Stimulated activated naive CD8-positive, alpha-beta T cell treated with anti-CD3 and anti-CD28 coated beads, Interleukin-15, amount 100 ng/mL, for 72 hours (primary cell): Measurements from ENCODE around the gene VAV2.
A peak's percentile ranks its signal among the peaks of the same experiment; 100 is the strongest.

Experiments used
- ATAC-seq: fragments of 150-1000 bp; cut with Tn5 transposase; 2 replicates; pipeline ENCODE4 v1.10.0; 2021; ENCODE audit warnings: mild to moderate bottlenecking, moderate library complexity
- DNase-seq, 2 donors: peaks; one replicate each; pipeline ENCODE4 v3.0.0; 2021 to 2022
- H3K27ac Mint-ChIP-seq, 2 donors: one replicate each; pipeline ENCODE4 v1.8.0; 2022; ENCODE audit warnings: mild to moderate bottlenecking in 2 of 2, mixed read lengths in 2 of 2, moderate library complexity in 2 of 2
- H3K27me3 Mint-ChIP-seq: one replicate; pipeline ENCODE4 v1.8.0; 2022; ENCODE audit warnings: mixed read lengths
- H3K4me1 Mint-ChIP-seq: one replicate; pipeline ENCODE4 v1.8.0; 2022; ENCODE audit warnings: mild to moderate bottlenecking, mixed read lengths
- H3K4me3 Mint-ChIP-seq, 2 donors: one replicate each; pipeline ENCODE4 v1.8.0; 2022; ENCODE audit warnings: mild to moderate bottlenecking in 2 of 2, mixed read lengths in 2 of 2, moderate library complexity in 1 of 2
- H3K9me3 Mint-ChIP-seq, 2 donors: one replicate each; pipeline ENCODE4 v1.8.0; 2022; ENCODE audit warnings: mixed read lengths in 2 of 2

The VAV2 gene

GRCh38 chr9:133979921-133980863, 11.9 kb downstream of the VAV2 start:
- Mint-ChIP-seq H3K27me3 (peaks cover 8% of the 10 kb centered on the region), H3K4me3 (no peak overlapping the region), H3K9me3 (no peaks in the 10 kb centered on the region)

GRCh38 chr9:133979273-133979920, 12.7 kb downstream of the VAV2 start:
- H3K4me1 Mint-ChIP-seq: no peaks in the 10 kb centered on the region
- H3K9me3 Mint-ChIP-seq: no peaks in the 10 kb centered on the region
- H3K4me3 Mint-ChIP-seq: no peak overlapping the region
- H3K27ac Mint-ChIP-seq: no peak overlapping the region
- DNase-seq (no peak), ATAC-seq (no peak)
- peaks cover 8% of the 10 kb centered on the region for H3K27me3 Mint-ChIP-seq

More at GRCh38 chr9:133979921-133980863, 11.9 kb downstream of the VAV2 start:
- ATAC-seq: no peak
- H3K4me1 Mint-ChIP-seq: no peaks in the 10 kb centered on the region
- H3K27ac Mint-ChIP-seq: no peak overlapping the region
- no peak for DNase-seq

- DNase-seq (no peak), ATAC-seq (no peak)
- Mint-ChIP-seq H3K27me3 (peaks cover 8% of the 10 kb centered on the region), H3K27ac (no peak overlapping the region), H3K9me3 (no peaks in the 10 kb centered on the region), H3K4me1 (no peaks in the 10 kb centered on the region), H3K4me3 (no peak overlapping the region)
These were observed 13.2 kb downstream of the VAV2 start for GRCh38 chr9:133978899-133979272.

GRCh38 chr9:133978226-133978898, 13.8 kb downstream of the VAV2 start:
- Mint-ChIP-seq H3K9me3 (no peaks in the 10 kb centered on the region), H3K4me3 (no peak overlapping the region), H3K27ac (no peak overlapping the region), H3K4me1 (no peaks in the 10 kb centered on the region), H3K27me3 (peaks cover 8% of the 10 kb centered on the region)
- DNase-seq (no peak), ATAC-seq (no peak)

GRCh38 chr9:133977421-133978201, 14.5 kb downstream of the VAV2 start:
- H3K27ac Mint-ChIP-seq: peak overlapping the region in 1 of 2 donors; percentile 27
- H3K4me1 Mint-ChIP-seq: no peaks in the 10 kb centered on the region
- peaks cover 8% of the 10 kb centered on the region for H3K27me3 Mint-ChIP-seq
- DNase-seq (no peak), ATAC-seq (no peak)
- no peak overlapping the region for H3K4me3 Mint-ChIP-seq
- no peaks in the 10 kb centered on the region for H3K9me3 Mint-ChIP-seq

- no peaks in the 10 kb centered on the region for H3K4me1 Mint-ChIP-seq
These were observed 15.2 kb downstream of the VAV2 start for GRCh38 chr9:133976887-133977286.

GRCh38 chr9:133976191-133976861, 15.8 kb downstream of the VAV2 start:
- ATAC-seq (no peak), DNase-seq (no peak)
- Mint-ChIP-seq H3K9me3 (no peaks in the 10 kb centered on the region), H3K27me3 (peaks cover 8% of the 10 kb centered on the region), H3K27ac (no peak overlapping the region), H3K4me1 (no peaks in the 10 kb centered on the region), H3K4me3 (no peak overlapping the region)

More at GRCh38 chr9:133976887-133977286, 15.2 kb downstream of the VAV2 start:
- H3K27ac Mint-ChIP-seq: no peak overlapping the region
- peaks cover 8% of the 10 kb centered on the region for H3K27me3 Mint-ChIP-seq
- ATAC-seq (no peak), DNase-seq (no peak)
- H3K9me3 Mint-ChIP-seq: no peaks in the 10 kb centered on the region
- H3K4me3 Mint-ChIP-seq: no peak overlapping the region

GRCh38 chr9:133975511-133975910, 16.6 kb downstream of the VAV2 start:
- H3K4me3 Mint-ChIP-seq: no peak overlapping the region
- peaks cover under 1% of the 10 kb centered on the region for H3K27me3 Mint-ChIP-seq
- H3K27ac Mint-ChIP-seq: peak overlapping the region; percentile 25 to 79
- H3K9me3 Mint-ChIP-seq: no peaks in the 10 kb centered on the region
- DNase-seq (no peak), ATAC-seq (no peak)
- H3K4me1 Mint-ChIP-seq: no peaks in the 10 kb centered on the region

GRCh38 chr9:133974631-133975341, 17.3 kb downstream of the VAV2 start:
- DNase-seq (no peak), ATAC-seq (no peak)
- no peak overlapping the region for H3K27ac Mint-ChIP-seq
- no peaks in the 10 kb centered on the region for H3K4me1 Mint-ChIP-seq
- no peaks in the 10 kb centered on the region for H3K27me3 Mint-ChIP-seq
- H3K4me3 Mint-ChIP-seq: no peak overlapping the region
- H3K9me3 Mint-ChIP-seq: no peaks in the 10 kb centered on the region

GRCh38 chr9:133973791-133974630, 18.1 kb downstream of the VAV2 start:
- Mint-ChIP-seq H3K4me3 (no peak overlapping the region), H3K27ac (peak overlapping the region in 1 of 2 donors; percentile 3), H3K9me3 (no peaks in the 10 kb centered on the region), H3K4me1 (no peaks in the 10 kb centered on the region), H3K27me3 (no peaks in the 10 kb centered on the region)
- no peak for DNase-seq
- no peak for ATAC-seq

- H3K4me3 Mint-ChIP-seq: no peak overlapping the region
- no peak overlapping the region for H3K27ac Mint-ChIP-seq
- ATAC-seq: no peak
- no peaks in the 10 kb centered on the region for H3K9me3 Mint-ChIP-seq
- H3K27me3 Mint-ChIP-seq: no peaks in the 10 kb centered on the region
- H3K4me1 Mint-ChIP-seq: no peaks in the 10 kb centered on the region
- no peak for DNase-seq
These were observed 18.9 kb downstream of the VAV2 start for GRCh38 chr9:133973111-133973790.

GRCh38 chr9:133971981-133972941, 19.9 kb downstream of the VAV2 start:
- DNase-seq (no peak), ATAC-seq (no peak)
- Mint-ChIP-seq H3K27ac (no peak overlapping the region), H3K9me3 (no peaks in the 10 kb centered on the region), H3K4me3 (no peak overlapping the region), H3K4me1 (no peaks in the 10 kb centered on the region), H3K27me3 (no peaks in the 10 kb centered on the region)
